ENCODE results near the gene SRRM5. TPM values are rescaled to one million over a fixed set of nuclear protein-coding genes. Genes with fewer than 3 reads are reported as not detected.
"Not testable (repeated sequence)": the region's sequence is repeated elsewhere in the genome, so short reads cannot be mapped to it uniquely, and the experiment has no call there.

SRRM5 gene
- total RNA-seq, 1 donor from 2014 or later = 0.98 TPM

- Histone ChIP-seq H3K4me3 (no peak overlapping the region), H3K27me3 (no peaks in the 10 kb centered on the region), H3K36me3 (peaks cover 0 to 12% of the 10 kb centered on the region in 2 donors), H3K27ac (no peak overlapping the region), H3K9me3 (no peaks in the 10 kb centered on the region), H3K4me1 (peaks cover 23% of the 10 kb centered on the region)
- DNase-seq (ENCODE audit: extremely low spot score in 2 of 2) = no peak
- TF ChIP-seq POLR2AphosphoS5 (IDR thresholded peaks at IDR 0.05; ENCODE audit: insufficient read depth in 1 of 2, low read depth in 1 of 2) (no peak), CTCF (IDR thresholded peaks at IDR 0.05) (no peak), POLR2A (IDR thresholded peaks at IDR 0.05) (no peak)
- intact Hi-C loops (cut with DNase I) = no loop called here
These were observed 12.1 kb upstream of the SRRM5 start for GRCh38 chr19:43599635-43600295.

DNA sequence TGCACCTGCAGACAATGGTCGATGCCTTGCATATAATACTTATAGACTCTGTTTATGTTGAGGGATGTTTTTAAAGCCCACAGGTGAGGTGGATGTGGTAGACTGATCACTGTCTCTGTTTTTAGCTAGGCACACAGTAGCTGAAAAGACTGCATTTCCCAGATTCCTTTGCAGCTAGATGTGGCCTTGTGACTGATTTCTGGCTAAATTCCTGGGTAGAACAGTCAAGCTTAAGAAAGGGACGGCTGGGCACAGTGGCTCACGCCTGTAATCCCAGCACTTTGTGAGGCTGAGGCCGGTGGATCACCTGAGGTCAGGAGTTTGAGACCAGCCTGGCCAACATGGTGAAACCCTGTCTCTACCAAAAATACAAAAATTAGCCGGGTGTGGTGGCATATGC lies 11.6 kb upstream of the SRRM5 start:
- DNase-seq (ENCODE audit: extremely low spot score in 2 of 2); H3K27me3 ChIP-seq; intact Hi-C loops (cut with DNase I); H3K27ac ChIP-seq; H3K9me3 ChIP-seq; H3K4me3 ChIP-seq: not testable (repeated sequence)
- Histone ChIP-seq H3K4me1 (peaks cover 18% of the 10 kb centered on the region), H3K36me3 (peaks cover 0 to 12% of the 10 kb centered on the region in 2 donors)

GRCh38 chr19:43605875-43606568 lies 5.9 kb upstream of the SRRM5 start:
- Histone ChIP-seq H3K4me3 (no peak overlapping the region), H3K36me3 (peaks cover 0 to 5% of the 10 kb centered on the region in 2 donors), H3K9me3 (no peaks in the 10 kb centered on the region), H3K27me3 (no peaks in the 10 kb centered on the region), H3K27ac (no peak overlapping the region), H3K4me1 (peaks cover 15% of the 10 kb centered on the region)
- TF ChIP-seq POLR2AphosphoS5 (IDR thresholded peaks at IDR 0.05; ENCODE audit: insufficient read depth in 1 of 2, low read depth in 1 of 2) (no peak), POLR2A (IDR thresholded peaks at IDR 0.05) (no peak), CTCF (IDR thresholded peaks at IDR 0.05) (no peak)
- DNase-seq (ENCODE audit: extremely low spot score in 2 of 2) = no peak
- intact Hi-C loops (cut with DNase I) = no loop called here

DNA sequence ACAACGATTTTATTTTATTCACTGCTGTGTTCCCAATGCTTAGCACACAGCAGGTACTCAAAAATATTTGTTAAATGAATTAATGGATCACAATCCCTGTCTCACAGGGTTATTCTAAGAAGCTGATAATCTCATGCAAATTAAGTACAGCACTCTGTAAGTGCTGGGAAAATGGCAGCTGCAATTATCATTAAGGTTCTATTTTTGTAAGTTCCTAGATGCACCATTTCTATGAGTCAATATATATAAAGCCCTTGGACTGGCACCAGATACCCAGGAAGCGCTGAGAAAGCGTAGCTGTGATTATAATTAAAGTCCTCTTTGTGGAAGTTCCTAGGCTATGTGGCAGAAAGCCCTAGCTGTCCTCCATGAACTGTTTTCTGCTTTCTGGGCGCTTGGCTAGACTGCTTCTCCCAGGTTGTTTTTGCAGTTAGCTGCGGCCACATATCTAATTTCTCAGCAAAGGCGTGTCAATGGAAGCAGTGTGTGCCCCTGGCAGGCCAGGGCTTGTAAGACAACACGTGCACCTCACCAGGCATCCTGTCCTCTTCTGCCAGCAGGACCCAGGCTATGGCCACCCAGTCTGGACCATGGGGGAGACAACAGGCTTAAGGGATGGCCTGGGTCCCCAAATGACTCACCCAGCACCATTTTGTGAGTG lies 5.2 kb upstream of the SRRM5 start:
- intact Hi-C loops (cut with DNase I) = no loop called here
- no peaks in the 10 kb centered on the region for H3K27me3 ChIP-seq
- no peak for DNase-seq (ENCODE audit: extremely low spot score in 2 of 2)
- TF ChIP-seq CTCF (IDR thresholded peaks at IDR 0.05) (no peak), POLR2A (IDR thresholded peaks at IDR 0.05) (no peak), POLR2AphosphoS5 (IDR thresholded peaks at IDR 0.05; ENCODE audit: insufficient read depth in 1 of 2, low read depth in 1 of 2) (no peak)
- H3K9me3 ChIP-seq = no peaks in the 10 kb centered on the region
- no peak overlapping the region for H3K4me3 ChIP-seq
- peaks cover 15% of the 10 kb centered on the region for H3K4me1 ChIP-seq
- peaks cover 0 to 5% of the 10 kb centered on the region in 2 donors for H3K36me3 ChIP-seq
- H3K27ac ChIP-seq = no peak overlapping the region

DNA sequence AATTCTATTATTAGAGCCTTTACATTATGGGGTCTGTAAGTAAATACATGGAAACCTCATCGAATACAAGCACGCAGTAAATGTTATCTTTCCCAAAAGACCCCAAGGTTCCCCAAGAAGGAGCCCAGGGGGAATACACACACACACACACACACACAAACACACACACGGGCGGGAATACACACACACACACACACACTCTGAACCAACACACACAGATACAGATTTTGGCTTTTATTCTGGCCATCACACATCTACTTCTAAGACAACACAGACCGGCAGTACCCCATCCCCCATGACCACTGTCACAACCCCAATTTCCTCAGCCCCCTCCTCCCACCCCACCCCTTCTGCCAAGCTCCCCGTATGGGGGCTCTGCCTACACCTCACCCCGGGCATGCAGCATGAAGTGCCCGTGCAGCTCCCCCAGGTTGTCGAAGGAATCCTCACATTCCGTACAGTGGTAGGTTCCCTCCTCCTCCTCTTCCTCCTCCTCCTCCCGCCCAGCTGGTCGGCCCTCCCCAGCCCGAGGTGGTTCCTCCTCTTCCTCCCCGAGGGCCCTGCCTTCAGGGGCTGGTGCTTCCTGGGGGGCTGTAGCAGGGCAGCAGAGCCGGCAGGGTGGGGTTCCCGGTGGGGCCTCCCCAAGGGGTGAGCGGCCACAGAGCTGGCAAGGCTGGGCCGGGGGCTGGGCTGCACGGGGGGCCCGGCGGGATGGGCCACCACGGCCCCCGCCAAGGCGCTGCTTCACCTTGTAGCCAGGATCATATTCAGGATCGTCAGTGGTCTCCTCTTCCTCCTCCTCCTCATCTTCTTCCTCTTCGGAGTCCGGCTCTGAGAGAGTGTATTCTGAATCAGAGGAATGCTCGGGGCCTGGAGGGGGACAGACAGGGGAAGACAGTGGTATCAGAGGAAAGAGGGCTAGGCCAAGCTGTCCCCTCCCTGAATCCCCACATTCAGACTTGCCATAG lies 4.4 kb upstream of the SRRM5 start:
- intact Hi-C loops (cut with DNase I) = no loop called here
- H3K36me3 ChIP-seq = peaks cover 0 to 8% of the 10 kb centered on the region in 2 donors
- peaks cover 15% of the 10 kb centered on the region for H3K4me1 ChIP-seq
- H3K27ac ChIP-seq = no peak overlapping the region
- TF ChIP-seq POLR2AphosphoS5 (IDR thresholded peaks at IDR 0.05; ENCODE audit: insufficient read depth in 1 of 2, low read depth in 1 of 2) (no peak), CTCF (IDR thresholded peaks at IDR 0.05) (no peak), POLR2A (IDR thresholded peaks at IDR 0.05) (no peak)
- H3K9me3 ChIP-seq = no peaks in the 10 kb centered on the region
- no peak overlapping the region for H3K4me3 ChIP-seq
- DNase-seq (ENCODE audit: extremely low spot score in 2 of 2) = no peak
- H3K27me3 ChIP-seq = no peaks in the 10 kb centered on the region

Data from vagina (tissue), 2 donors.